Measurements from ENCODE around the gene ADGRG6. TPM values are rescaled to one million over a fixed set of nuclear protein-coding genes. Genes with fewer than 3 reads are reported as not detected.

ADGRG6 gene
- total RNA-seq, 2 donors from 2014 or later = 17.0 to 17.9 TPM

GRCh38 chr6:142369266-142369665 is 67.5 kb downstream of the ADGRG6 start:
- intact Hi-C loops (cut with DNase I) = no loop called here
- no peak for DNase-seq
- no peaks in the 10 kb centered on the region for H3K4me1 ChIP-seq
- H3K9ac ChIP-seq (ENCODE audit: low read depth in 2 of 2, low read length in 2 of 2) = no peak overlapping the region
- H3K4me3 ChIP-seq = no peak overlapping the region
- no peaks in the 10 kb centered on the region for H3K27me3 ChIP-seq
- TF ChIP-seq CTCF (IDR thresholded peaks at IDR 0.05) = no peak
- H3K9me3 ChIP-seq = no peaks in the 10 kb centered on the region
- no peaks in the 10 kb centered on the region for H3K36me3 ChIP-seq
- H3K27ac ChIP-seq = no peak overlapping the region

- no peaks in the 10 kb centered on the region for H3K4me1 ChIP-seq
- intact Hi-C loops (cut with DNase I) = no loop called here
- H3K4me3 ChIP-seq = no peak overlapping the region
- H3K27me3 ChIP-seq = no peaks in the 10 kb centered on the region
- H3K27ac ChIP-seq = no peak overlapping the region
- no peak for DNase-seq
- H3K9ac ChIP-seq (ENCODE audit: low read depth in 2 of 2, low read length in 2 of 2) = no peak overlapping the region
- no peak for TF ChIP-seq CTCF (IDR thresholded peaks at IDR 0.05)
- H3K9me3 ChIP-seq = no peaks in the 10 kb centered on the region
- no peaks in the 10 kb centered on the region for H3K36me3 ChIP-seq
Measured at GRCh38 chr6:142372348-142372747, 70.5 kb downstream of the ADGRG6 start.

- TF ChIP-seq CTCF (IDR thresholded peaks at IDR 0.05) = no peak
- Histone ChIP-seq H3K9ac (ENCODE audit: low read depth in 2 of 2, low read length in 2 of 2) (no peak overlapping the region), H3K9me3 (no peaks in the 10 kb centered on the region), H3K4me1 (no peaks in the 10 kb centered on the region), H3K27me3 (no peaks in the 10 kb centered on the region), H3K36me3 (no peaks in the 10 kb centered on the region), H3K4me3 (no peak overlapping the region), H3K27ac (no peak overlapping the region)
- intact Hi-C loops (cut with DNase I) = no loop called here
- no peak for DNase-seq
Measured at GRCh38 chr6:142373268-142374090, 71.7 kb downstream of the ADGRG6 start.

- Histone ChIP-seq H3K27me3 (no peaks in the 10 kb centered on the region), H3K36me3 (no peaks in the 10 kb centered on the region), H3K9ac (ENCODE audit: low read depth in 2 of 2, low read length in 2 of 2) (no peak overlapping the region), H3K4me1 (no peaks in the 10 kb centered on the region), H3K9me3 (no peaks in the 10 kb centered on the region), H3K4me3 (no peak overlapping the region), H3K27ac (no peak overlapping the region)
- intact Hi-C loops (cut with DNase I) = no loop called here
- no peak for TF ChIP-seq CTCF (IDR thresholded peaks at IDR 0.05)
- DNase-seq = no peak
Measured at GRCh38 chr6:142374091-142374770, 72.4 kb downstream of the ADGRG6 start.

- H3K27ac ChIP-seq = no peak overlapping the region
- H3K4me3 ChIP-seq = no peak overlapping the region
- no peaks in the 10 kb centered on the region for H3K9me3 ChIP-seq
- no peak for TF ChIP-seq CTCF (IDR thresholded peaks at IDR 0.05)
- H3K27me3 ChIP-seq = no peaks in the 10 kb centered on the region
- H3K9ac ChIP-seq (ENCODE audit: low read depth in 2 of 2, low read length in 2 of 2) = no peak overlapping the region
- no peaks in the 10 kb centered on the region for H3K36me3 ChIP-seq
- intact Hi-C loops (cut with DNase I) = no loop called here
- no peak for DNase-seq
- H3K4me1 ChIP-seq = no peaks in the 10 kb centered on the region
Measured at GRCh38 chr6:142374965-142375733, 73.3 kb downstream of the ADGRG6 start.

Data from colonic mucosa (tissue), 4 donors.